HG03442 (cell line): ENCODE data around the gene OR8D1.
"Not testable (repeated sequence)": the region's sequence is repeated elsewhere in the genome, so short reads cannot be mapped to it uniquely, and the experiment has no call there.

Experiments
- ATAC-seq: cut with Tn5 transposase; IDR thresholded peaks from one replicate; pipeline ENCODE4 v1.9.1; 2021; ENCODE audit warnings: mild to moderate bottlenecking, moderate library complexity; ENCODE audit not compliant: unreplicated experiment

Gene OR8D1

DNA sequence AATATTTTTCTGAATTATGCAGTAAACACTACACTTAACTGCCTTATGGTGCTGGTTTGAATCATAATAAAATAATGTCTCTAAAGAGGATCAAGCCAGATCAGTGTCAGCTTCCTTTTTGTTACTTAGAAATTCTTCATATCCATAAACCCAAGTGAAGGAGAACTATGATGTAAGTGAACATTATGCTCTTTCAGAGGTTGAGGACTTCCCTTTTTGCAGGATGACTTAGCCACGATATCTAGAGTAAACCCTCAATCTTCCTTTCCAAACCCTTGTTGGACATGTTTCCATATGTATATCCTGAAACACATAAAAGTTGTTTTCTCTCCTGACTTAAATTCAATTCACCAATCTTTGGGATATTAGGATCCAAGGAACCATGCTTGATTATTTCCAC lies 19.1 kb downstream of the OR8D1 start:
- ATAC-seq, result no peak

DNA sequence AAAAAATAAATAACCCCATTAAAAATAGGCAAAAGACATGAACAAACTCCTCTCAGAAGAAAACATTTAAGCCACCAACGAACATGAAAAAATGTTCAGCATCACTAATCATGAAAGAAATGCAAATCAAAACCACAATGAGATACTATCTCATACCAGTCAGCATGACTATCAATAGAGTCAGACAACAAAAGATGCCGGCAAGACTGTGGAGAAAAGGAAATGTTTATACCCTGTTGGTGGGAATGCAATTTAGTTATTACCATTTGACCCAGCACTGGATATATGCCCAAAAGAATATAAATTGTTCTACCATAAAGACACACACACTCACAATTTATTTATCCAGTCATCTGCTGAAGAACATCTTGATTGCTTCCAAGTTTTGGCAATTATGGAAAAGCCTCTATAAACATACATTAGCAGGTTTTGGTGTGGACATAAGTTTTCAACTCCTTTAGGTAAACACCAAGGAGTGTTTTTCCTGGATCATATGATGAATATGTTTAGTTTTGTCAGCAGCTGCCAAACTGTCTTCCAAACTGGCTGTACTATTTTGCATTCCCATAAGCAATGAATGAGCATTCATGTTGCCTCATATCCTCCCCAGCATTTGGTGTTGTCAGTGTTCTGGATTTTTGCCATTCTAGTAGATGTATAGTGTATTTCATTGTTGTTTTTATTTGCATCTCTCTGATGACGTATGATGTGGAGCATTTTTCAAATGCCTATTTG lies 28.0 kb downstream of the OR8D1 start:
- ATAC-seq, result no peak

DNA sequence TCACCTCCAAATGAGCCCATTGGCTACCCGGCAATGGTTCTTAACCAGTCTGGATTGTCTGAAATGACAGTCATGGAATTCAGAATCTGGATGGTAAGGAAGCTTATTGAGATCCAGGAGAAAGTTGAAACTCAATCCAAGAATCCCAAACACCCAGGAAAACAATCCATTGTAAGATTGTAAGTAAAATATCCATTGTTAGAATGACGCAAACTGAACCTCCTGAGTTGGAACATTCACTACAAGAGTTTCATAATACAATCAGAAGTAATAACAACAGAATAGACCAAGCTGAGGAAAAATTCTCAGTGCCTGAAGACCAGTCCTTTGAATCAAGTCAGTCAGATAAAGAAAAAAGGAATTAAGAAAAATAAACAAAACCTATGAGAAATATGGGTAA lies 35.5 kb downstream of the OR8D1 start:
- ATAC-seq, result no peak

DNA sequence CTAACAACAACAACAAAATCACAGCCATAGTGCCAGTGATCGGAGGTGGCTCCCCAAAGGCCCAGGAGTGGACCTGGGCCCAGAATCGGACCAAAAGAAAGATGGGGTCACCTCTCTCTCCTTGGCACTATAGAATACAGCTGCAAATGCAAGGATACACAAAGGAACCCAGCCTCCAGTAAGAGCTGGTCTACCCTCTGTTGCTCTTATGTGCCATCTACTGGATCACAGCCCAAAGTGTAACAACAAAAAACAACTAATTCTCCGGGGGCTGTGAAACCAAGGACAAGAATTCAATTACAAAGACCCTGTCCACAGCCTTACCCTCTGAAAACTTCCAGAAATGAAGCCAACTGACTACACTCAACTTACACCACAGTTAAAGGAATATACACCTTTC lies 35.9 kb downstream of the OR8D1 start:
- ATAC-seq, result no peak

DNA sequence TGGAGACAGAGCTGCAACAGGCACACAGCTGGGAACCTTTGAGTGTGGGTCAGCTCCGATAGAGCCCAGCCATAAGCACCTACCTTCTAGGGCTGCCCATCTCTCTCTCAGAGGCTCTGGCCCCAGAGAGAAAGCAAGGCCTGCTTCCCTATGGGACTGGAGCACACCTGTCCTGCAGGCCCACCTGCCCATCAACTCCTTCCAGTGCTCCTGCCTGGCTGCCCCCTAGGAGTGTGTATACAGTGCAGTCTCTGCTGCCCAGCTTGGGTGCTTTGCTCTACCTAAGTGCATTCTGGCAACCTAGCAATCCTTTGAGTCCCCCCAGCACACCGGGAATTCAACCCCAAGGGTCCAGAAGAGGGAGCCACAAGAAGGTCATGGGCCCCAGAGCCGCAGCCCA lies 36.5 kb downstream of the OR8D1 start:
- ATAC-seq, result no peak

DNA sequence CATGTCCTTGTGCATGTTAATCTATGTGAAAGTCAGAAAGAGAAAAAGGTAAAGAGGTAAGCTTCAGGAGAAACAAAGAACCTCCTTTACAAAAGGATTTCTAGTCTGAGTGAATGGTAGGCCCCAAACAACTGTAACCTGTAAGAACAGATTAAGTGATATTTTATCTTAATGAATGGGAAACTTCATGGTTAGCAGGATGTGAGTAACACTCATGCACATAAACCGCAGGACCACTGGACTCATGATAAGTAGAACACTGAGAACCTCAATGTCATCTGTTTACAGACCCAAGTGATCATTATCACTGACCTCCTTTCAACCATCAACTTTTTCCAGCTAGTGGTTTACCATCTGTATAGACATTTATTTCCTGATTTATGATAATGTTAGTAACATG lies 37.7 kb downstream of the OR8D1 start:
- ATAC-seq, result no peak

DNA sequence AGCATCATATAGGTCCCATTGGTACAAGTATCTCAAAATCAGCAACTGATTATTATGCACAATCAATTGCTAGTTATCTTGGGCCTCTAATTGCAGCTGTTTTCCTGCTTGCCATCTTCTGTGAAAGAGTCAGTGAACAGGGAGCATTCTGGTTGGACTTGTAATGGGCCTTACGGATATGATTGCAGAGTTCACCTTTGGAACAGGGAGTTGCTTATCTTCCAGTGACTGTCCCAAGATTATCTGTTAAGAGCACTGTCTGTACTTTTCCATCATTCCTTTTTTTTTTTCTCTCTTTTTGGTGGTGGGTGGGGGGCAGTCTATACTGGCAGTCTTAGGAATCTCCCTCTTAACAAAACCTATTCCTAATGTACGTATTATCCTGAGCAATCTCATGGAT lies 39.7 kb downstream of the OR8D1 start:
- no peak for ATAC-seq

DNA sequence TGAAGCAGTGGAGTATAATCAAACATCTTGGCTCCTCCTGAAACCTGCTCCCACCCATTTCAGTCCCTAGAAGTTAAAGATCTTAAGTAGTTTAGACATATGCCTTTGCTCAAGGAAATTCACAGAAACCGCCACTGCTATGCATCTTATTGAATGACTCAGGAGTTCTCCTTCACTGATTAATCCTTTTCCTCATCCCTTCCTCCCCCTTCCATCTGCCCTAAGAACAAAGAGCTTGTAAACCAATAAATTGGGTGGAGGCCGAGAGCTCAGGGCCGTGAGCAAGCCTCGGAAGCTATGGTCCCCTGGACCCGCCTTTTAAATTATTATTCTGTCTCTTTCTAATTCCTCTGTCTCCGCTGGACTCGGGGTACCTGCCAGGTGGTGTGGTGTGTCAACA lies 42.9 kb downstream of the OR8D1 start:
- ATAC-seq, result not testable (repeated sequence)

DNA sequence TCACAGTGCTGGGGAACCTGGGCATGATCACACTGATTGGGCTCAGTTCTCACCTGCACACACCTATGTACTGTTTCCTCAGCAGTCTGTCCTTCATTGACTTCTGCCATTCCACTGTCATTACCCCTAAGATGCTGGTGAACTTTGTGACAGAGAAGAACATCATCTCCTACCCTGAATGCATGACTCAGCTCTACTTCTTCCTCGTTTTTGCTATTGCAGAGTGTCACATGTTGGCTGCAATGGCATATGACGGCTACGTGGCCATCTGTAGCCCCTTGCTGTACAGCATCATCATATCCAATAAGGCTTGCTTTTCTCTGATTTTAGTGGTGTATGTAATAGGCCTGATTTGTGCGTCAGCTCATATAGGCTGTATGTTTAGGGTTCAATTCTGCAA lies 48.7 kb downstream of the OR8D1 start:
- not testable (repeated sequence) for ATAC-seq

DNA sequence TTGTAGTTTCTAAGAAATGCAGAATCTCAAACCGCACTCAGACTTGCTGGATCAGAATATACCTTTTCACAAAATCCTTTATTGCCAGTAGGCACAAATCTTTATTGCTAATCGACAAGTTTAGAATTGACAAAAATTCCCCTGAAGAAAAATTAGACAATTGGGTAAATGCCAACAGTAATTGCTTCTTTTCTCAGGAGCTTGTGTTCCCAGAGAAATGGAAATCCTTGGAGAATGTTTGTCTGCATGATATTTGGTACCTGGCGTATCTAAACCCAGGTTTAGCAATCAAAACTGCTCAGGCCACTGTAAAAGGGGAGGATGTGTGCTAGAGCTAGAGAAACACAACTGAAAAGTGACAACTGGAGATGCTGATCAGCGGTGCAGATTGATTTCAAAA lies 57.7 kb downstream of the OR8D1 start, which contains the start of gene OR8G5:
OR8G5 (plus strand) TSS at position 301 of the 400 bp plus-strand sequence. CDS start 8,556 bp downstream, outside the sequence.
- no peak for ATAC-seq
